Hindlimb muscle (tissue), 1 donor: ENCODE measurements around the gene PADI4. TPM values are rescaled to one million over a fixed set of nuclear protein-coding genes. Genes with fewer than 3 reads are reported as not detected.

ENCODE experiments used
- DNase-seq: peaks from one replicate; pipeline ENCODE4 v3.0.0-alpha.2; 2013
- polyA plus RNA-seq: library from polyadenylated mRNA; unstranded; fragments of 120-200 nt; gene quantifications from one replicate; pipeline ENCODE4 v1.2.1, GENCODE V29; 2013; ENCODE audit not compliant: insufficient read length

The PADI4 gene
- polyA plus RNA-seq, 1 donor: 0.57 TPM

DNA sequence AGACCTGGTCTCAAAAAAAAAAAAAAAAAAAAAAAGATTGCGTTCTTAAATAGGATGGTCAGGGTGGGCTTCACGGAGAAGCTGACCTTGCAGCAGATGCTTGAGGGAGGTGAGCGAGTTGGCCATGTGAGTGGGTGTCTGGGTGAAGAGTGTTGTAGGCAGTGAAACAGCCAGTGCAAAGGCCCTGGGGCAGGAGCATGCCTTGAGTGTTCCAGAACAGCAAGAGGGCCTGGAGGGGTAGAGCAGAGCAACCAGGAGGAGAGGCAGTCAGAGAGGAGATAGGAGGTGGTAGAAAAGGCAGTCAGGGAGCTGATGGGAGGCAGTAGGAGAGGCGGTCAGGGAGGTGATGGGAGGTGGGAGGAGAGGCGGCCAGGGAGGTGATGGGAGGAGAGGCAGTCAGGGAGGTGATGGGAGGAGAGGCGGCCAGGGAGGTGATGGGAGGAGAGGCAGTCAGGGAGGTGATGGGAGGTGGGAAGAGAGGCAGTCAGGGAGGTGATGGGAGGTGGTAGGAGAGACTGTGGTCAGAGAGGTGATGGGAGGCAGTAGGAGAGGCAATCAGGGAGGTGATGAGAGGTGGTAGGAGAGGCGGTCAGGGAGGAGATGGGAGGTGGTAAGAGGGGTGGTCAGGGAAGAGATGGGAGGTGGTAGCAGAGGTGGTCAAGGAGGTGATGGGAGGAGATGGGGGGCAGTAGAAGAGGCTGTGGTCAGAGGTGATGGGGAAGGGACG, 43.8 kb downstream of the PADI4 start:
- no peak for DNase-seq

DNA sequence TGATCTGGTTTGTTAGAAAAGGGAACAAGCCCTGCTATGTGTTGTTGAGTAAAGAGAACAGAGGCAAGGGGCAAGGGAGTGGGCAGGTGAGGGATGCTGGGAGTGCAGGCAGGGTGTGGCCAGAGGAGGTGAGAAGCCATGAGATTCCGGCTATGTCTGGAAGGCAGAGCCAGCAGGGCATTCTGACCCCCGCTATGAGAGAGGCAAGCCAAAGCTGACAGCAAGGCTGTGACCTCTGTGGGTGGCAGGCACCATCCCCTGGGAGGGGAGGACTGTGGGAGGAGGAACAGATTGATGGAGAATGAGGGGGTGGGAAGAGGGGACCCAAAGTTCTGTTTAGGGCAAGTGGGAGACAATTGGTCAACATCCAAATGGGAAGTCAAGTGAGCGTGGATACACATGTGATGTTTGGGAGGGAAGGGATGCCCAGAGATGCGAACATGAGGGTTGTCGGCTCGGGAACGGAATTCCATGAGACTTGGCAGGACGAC, 44.5 kb downstream of the PADI4 start:
- DNase-seq: no peak

GRCh38 chr1:17355898-17356297, 47.9 kb downstream of the PADI4 start:
- DNase-seq: no peak

DNA sequence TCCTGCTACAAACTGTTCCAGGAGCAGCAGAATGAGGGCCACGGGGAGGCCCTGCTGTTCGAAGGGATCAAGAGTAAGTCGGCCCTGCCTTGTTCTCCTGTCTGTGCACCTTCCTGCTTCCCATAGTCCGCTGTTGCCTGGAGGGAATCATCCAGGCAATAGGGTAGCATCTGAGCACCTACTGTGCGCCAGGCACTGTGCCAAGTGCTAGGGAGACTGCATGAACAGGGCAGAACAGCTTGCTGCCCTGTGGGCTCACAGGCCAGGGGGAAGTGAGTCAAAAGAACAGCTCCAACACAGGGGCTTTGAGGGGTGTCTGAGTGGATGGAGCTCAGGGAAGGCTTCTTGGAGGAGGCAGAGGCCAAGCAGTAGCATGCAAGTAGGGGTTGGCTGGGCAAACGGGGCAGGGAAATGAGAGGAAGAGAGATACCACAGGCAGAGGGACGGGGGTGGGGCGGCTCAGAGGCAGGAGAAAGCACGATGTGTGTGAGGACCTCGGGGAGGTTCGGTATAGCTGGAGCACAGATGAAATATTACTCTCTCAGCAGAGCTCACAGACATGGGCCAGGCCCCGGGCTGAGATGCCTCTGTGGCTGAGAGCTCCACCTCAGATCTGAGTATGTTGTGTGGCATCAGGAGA, 48.5 kb downstream of the PADI4 start:
- no peak for DNase-seq

DNA sequence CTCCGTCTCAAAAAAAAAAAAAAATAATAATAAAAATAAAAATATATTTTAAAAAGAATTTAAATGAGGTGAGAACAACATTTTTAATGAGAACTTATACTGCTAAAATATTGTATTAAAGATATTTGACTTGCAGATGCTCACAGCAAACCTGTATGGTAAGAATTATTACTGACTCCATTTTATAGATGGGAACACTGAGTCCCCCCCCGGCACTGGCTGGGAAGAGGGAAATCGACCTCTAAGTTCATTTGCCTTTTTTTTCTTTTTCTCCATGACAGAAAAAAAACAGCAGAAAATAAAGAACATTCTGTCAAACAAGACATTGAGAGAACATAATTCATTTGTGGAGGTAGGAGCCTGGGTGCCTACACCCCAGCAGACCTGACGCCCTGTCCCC, 50.6 kb downstream of the PADI4 start:
- no peak for DNase-seq

GRCh38 chr1:17359031-17359430, 51.0 kb downstream of the PADI4 start:
- no peak for DNase-seq

DNA sequence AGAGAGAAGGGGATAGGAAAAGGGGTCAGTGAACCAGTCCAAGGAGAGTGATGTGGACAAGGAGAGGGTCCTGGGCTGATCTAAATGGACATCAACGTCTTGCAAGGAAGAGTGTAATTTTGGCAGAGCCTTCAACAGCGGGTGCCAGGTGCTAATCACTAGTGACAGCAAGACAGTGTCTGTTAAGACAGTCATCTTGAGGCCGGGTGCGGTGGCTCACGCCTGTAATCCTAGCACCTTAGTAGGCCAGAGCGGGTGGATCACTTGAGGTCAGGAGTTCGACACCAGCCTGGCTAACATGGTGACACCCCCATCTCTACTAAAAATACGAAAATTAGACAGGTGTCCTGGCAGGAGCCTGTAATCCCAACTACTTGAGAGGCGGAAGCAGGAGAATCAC, 51.8 kb downstream of the PADI4 start:
- no peak for DNase-seq

DNA sequence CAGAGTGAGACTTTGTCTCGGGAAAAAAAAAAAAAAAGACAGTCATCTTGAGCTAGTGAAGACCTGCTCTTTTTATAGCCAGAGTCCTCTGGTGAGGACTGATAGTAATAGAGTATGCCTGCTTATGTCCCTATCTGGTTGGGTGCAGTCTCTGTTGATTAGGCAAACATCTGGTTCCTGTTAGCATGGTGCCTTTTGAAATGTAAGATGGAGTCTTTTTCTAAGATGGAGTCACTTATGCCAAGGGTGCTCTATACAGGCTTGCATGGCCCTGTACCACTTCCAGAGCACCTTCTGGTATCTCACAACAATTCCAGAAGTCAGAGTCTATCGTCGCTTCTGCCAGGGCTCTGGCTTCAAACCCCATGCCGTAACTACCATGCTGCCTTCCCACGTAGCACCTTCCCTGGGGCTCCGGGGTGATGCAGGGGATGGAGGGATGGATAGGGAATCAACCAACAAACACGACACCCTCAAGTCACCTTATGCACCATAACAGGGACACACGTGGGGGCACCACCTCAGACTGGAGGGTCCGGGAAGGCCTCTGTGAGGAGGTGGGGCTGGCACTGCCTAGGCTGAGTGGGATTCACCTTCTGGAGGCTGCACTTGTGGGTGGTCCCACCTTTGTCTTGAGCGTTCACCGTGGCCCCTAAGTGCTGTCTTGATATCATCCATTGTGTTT, 52.4 kb downstream of the PADI4 start:
- no peak for DNase-seq

DNA sequence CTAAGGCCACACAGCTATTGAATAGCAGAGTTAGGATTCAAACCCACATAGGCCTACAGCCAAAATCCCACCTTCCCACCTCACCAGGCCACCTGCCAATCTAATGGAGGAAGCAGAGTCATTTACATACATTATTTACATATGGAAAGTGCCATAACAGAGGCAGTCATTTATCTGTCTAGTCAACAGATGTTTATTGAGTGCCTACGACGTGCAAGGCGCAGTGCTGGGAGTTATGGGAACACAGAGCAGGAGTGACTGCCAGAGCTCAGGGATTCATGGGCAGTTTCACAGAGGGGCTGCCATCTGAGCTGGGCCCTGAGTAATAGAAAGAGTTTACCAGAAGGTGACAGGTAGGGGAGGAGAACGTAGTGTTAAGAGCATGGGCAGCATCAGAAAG, 53.7 kb downstream of the PADI4 start:
- DNase-seq: no peak

GRCh38 chr1:17363351-17363750, 55.4 kb downstream of the PADI4 start:
- no peak for DNase-seq

DNA sequence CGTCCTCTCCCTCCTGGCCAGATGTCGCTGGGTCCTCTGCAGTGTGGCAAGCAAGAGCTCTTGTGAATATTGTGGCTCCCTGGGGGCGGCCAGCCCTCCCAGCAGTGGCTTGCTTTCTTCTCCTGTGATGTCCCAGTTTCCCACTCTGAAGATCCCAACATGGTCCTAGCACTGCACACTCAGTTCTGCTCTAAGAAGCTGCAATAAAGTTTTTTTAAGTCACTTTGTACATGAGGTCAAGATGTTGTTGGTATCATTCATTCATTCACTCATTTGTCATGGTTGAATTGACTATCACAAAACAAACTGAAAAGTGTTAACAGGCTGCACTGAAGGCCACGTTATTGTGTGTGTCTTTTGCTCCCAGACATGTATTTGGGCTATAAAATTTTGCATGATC, 55.8 kb downstream of the PADI4 start:
- no peak for DNase-seq

GRCh38 chr1:17365293-17365692, 57.3 kb downstream of the PADI4 start:
- no peak for DNase-seq

- DNase-seq: no peak
Measured at GRCh38 chr1:17369466-17369865, 61.5 kb downstream of the PADI4 start.

DNA sequence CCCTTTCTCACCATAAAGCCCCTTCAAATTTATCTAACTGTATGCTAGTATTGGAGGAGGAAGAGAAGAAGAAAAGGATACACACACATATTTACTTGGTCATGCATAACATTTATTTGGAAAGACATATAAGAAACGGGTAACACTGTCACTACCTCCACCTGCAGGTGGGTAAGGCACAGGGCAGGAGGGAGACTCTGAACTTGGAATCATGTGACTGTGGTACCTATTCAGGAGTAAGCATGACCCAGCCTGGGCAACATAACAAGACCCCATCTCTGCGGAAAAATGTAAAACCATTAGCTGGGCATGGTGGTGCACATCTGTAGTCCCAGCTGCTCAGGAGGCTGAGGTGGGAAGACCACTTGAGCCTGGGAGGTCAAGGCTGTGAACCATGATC, 62.6 kb downstream of the PADI4 start:
- no peak for DNase-seq

DNA sequence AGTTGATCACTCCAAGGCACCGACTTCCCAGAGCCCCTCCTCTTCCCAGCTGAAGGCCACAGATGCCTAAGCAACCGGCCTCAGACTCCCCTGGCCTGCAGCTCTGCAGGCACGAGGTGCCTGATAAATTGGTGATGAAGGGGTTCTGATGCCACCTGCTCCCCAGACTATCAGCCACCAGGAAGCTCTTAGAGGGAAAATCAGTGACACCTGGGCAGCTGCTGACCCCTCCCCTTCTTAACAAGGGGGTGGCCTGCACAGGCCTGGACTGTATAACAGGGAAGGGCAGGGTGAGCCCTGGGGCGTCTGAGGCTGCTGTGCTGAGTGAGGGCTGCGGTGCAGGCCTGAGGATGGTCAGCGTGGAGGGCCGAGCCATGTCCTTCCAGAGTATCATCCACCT, 63.9 kb downstream of the PADI4 start, which contains the start of gene PADI6:
TSS of gene PADI6 (plus strand) at position 301 of the 400 bp plus-strand sequence. CDS start at position 351, 50 bp downstream.
- DNase-seq: no peak

DNA sequence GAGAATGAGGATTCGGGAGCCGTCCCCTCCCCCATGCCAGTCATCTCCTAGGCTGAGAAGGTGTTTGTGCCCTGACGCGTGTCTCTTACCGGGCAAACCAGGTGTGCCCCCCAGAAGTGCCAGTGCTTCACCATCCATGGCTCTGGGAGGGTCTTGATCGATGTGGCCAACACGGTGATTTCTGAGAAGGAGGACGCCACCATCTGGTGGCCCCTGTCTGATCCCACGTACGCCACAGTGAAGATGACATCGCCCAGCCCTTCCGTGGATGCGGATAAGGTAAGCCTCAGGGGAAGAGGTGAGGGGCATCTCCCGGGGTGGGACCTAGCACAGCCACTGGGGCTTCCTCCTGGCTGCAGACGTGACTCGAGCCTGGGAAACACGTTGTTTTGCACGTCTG, 65.0 kb downstream of the PADI4 start:
- no peak for DNase-seq

DNA sequence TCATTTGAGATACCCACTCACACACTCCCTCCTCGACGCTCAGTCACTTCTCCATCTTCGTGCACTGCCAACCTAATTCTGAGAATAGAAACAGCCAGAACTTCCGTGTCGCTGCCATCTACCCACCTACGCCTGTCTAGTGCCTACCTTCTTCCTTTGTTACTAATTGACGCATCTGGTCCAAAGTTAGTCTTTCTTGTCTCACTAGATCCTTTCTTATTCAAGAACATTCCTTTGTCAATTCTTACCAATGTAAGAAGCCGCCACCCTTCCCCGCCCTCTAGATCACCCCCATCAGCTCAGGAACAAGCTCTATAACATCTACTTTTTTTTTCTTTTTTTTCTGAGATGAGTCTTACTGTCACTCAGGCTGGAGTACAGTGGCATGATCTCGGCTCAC, 67.7 kb downstream of the PADI4 start:
- no peak for DNase-seq

- no peak for DNase-seq
Measured at GRCh38 chr1:17377325-17377953, 69.4 kb downstream of the PADI4 start.

DNA sequence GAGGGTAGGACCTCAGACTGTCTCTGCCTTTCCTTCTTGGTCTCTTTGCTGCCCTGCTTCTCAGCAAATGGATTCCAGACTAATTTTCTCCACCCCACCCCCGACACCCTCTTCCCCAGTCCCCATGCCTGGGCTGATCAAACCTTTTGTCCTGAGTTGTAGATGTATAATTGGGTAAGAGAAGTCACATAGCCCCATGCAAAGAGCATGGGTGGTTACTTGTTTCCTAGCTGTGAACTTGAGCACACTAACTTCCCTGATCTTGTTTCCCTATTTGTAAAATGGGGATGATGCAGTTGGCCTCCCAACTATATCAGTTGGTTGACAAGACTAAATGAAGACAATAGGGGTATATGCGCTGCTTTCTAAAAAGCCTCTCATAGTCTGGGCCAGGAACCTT, 73.2 kb downstream of the PADI4 start:
- DNase-seq: no peak

GRCh38 chr1:17392199-17392740, 84.3 kb downstream of the PADI4 start:
- DNase-seq: no peak

DNA sequence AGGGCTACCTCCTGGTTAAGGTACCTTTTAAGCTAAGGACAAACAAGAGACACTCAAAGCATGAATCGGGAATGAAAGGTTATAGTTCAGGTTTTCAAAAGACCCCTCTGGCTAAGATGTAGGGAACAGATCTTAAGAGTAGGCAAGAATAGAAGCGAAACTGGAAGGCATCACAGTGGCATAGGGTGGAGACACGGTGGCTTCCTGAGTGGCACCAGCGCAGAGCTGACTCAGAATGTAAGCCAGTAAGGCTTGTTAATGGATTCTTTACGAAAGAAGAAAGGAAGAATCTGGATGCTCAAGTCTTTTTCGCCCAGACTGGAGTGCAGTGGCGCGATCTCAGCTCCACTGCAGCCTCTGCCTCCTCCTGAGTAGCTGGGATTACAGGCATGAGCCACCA, 85.2 kb downstream of the PADI4 start:
- no peak for DNase-seq

GRCh38 chr1:17397910-17398695, 90.1 kb downstream of the PADI4 start:
- DNase-seq: no peak
